Cardiac muscle cell (in vitro differentiated cells and primary cell): ENCODE results near the gene CHGA. TPM values are rescaled to one million over a fixed set of nuclear protein-coding genes. Genes with fewer than 3 reads are reported as not detected.

Experiments
- DNase-seq, 2 donors: peaks; one replicate each; pipeline versions ENCODE4 v3.0.0 to v3.0.0-alpha.2; 2010 to 2017; ENCODE audit warnings: low read depth in 1 of 2, low spot score in 1 of 2
- H3K27ac ChIP-seq: fragments of 200-600 bp; sonication (generic); 2 replicates; pipeline ENCODE4 v1.5.1; 2016
- H3K27me3 ChIP-seq: fragments of 200-600 bp; sonication (generic); 2 replicates; pipeline ENCODE4 v1.6.0; 2016; ENCODE audit warnings: control low read depth
- H3K36me3 ChIP-seq: fragments of 200-600 bp; sonication (generic); 2 replicates; pipeline ENCODE4 v1.5.1; 2016; ENCODE audit warnings: control low read depth
- H3K4me1 ChIP-seq: fragments of 200-600 bp; sonication (generic); 2 replicates; pipeline ENCODE4 v1.8.1; 2017; ENCODE audit warnings: low read depth, mild to moderate bottlenecking, mixed run types
- H3K4me3 ChIP-seq: fragments of 200-600 bp; sonication (generic); 2 replicates; pipeline ENCODE4 v1.5.1; 2016; ENCODE audit warnings: mild to moderate bottlenecking
- H3K9me3 ChIP-seq: fragments of 200-600 bp; sonication (generic); 2 replicates; pipeline ENCODE4 v1.5.1; 2017; ENCODE audit warnings: low read depth, mild to moderate bottlenecking, control low read depth
- polyA plus RNA-seq: library from polyadenylated mRNA; unstranded; fragments of >200 nt; fragmentation: Nextera tagmentation; extraction: Ambion mirVana; gene quantifications from 2 replicates; pipeline ENCODE4 v1.2.1, GENCODE V29; 2016
- total RNA-seq: library from RNA; depleted of rRNA; stranded (reverse); fragments of >200 nt; gene quantifications from 2 replicates; pipeline ENCODE4 v1.2.3, GENCODE V29; 2016
- TF ChIP-seq, protein P1 (sequence below): IDR thresholded peaks from 2 replicates; pipeline ENCODE4 v1.5.1; 2012; ENCODE audit warnings: low read depth, mild to moderate bottlenecking, low read length

Gene CHGA
- total and polyA plus RNA-seq, 2 experiments from 2014 or later = 0.73 TPM; not detected in 1

DNA sequence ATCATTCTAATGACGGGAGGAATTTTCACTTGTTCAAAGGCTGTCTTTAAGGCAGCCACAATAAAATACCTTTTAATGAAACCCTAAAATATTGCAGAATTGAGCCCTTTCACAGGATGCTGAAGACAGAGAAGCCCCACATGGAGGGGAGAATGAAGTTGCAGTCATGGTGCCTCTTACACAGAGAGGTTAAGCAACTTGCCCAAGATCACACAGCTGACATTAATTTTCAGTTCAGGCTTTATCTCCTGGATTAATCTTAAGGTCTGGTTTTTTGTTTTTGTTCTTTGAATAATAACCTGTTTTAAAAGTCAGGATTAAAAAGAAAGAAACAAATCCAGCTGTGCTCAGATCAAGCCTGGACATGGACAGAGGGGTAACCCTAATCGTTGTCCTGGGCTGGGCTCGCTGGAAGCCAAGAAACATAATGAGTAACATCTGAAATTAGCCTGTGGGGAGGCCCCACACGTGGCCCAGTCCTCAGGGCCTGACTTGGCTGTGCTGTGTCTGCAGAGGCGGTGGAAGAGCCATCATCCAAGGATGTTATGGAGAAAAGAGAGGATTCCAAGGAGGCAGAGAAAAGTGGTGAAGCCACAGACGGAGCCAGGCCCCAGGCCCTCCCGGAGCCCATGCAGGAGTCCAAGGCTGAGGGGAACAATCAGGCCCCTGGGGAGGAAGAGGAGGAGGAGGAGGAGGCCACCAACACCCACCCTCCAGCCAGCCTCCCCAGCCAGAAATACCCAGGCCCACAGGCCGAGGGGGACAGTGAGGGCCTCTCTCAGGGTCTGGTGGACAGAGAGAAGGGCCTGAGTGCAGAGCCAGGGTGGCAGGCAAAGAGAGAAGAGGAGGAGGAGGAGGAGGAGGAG lies 8.0 kb downstream of the CHGA start:
- Histone ChIP-seq H3K36me3 (no peaks in the 10 kb centered on the region), H3K9me3 (no peaks in the 10 kb centered on the region), H3K4me1 (no peaks in the 10 kb centered on the region), H3K4me3 (no peak overlapping the region), H3K27me3 (no peaks in the 10 kb centered on the region), H3K27ac (no peak overlapping the region)
- TF ChIP-seq, protein P1, sequence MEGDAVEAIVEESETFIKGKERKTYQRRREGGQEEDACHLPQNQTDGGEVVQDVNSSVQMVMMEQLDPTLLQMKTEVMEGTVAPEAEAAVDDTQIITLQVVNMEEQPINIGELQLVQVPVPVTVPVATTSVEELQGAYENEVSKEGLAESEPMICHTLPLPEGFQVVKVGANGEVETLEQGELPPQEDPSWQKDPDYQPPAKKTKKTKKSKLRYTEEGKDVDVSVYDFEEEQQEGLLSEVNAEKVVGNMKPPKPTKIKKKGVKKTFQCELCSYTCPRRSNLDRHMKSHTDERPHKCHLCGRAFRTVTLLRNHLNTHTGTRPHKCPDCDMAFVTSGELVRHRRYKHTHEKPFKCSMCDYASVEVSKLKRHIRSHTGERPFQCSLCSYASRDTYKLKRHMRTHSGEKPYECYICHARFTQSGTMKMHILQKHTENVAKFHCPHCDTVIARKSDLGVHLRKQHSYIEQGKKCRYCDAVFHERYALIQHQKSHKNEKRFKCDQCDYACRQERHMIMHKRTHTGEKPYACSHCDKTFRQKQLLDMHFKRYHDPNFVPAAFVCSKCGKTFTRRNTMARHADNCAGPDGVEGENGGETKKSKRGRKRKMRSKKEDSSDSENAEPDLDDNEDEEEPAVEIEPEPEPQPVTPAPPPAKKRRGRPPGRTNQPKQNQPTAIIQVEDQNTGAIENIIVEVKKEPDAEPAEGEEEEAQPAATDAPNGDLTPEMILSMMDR = no peak
- no peak for DNase-seq

DNA sequence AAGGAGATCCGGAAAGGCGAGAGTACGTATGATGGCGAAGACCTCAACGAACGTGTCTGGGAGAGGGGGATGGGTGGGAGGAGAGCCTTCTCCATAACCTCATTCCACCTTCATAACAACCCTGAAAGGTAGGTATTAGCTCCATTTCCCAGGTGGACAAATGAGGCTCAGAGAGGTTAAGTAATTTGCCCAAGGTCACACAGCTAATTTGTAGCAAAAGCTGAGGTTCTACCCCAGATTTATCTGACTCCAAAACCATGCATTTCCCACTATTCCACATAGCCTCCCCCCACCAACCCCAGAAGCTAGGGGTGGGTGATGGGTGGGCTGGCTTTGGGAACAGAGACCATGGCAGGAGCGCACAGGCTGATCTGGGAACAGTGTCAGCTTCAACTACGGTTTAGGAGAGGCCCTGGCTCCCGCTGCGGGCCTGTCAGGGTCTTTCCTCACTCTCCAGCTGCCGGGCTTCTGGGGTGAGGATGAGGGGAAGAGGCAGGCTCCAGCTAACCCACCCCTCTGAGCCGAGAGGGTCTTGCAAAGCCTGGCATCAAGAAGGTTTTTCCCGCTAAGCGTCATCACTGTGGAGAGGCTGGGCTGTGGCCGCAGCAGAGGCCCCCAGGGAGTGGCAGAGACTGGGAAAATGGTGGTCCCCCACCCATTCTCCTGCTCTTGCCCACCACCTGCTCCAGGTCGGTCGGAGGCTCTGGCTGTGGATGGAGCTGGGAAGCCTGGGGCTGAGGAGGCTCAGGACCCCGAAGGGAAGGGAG lies 8.9 kb downstream of the CHGA start:
- Histone ChIP-seq H3K4me1 (no peaks in the 10 kb centered on the region), H3K9me3 (no peaks in the 10 kb centered on the region), H3K27me3 (no peaks in the 10 kb centered on the region), H3K36me3 (no peaks in the 10 kb centered on the region), H3K27ac (no peak overlapping the region), H3K4me3 (no peak overlapping the region)
- DNase-seq = no peak
- TF ChIP-seq, protein P1 = no peak

DNA sequence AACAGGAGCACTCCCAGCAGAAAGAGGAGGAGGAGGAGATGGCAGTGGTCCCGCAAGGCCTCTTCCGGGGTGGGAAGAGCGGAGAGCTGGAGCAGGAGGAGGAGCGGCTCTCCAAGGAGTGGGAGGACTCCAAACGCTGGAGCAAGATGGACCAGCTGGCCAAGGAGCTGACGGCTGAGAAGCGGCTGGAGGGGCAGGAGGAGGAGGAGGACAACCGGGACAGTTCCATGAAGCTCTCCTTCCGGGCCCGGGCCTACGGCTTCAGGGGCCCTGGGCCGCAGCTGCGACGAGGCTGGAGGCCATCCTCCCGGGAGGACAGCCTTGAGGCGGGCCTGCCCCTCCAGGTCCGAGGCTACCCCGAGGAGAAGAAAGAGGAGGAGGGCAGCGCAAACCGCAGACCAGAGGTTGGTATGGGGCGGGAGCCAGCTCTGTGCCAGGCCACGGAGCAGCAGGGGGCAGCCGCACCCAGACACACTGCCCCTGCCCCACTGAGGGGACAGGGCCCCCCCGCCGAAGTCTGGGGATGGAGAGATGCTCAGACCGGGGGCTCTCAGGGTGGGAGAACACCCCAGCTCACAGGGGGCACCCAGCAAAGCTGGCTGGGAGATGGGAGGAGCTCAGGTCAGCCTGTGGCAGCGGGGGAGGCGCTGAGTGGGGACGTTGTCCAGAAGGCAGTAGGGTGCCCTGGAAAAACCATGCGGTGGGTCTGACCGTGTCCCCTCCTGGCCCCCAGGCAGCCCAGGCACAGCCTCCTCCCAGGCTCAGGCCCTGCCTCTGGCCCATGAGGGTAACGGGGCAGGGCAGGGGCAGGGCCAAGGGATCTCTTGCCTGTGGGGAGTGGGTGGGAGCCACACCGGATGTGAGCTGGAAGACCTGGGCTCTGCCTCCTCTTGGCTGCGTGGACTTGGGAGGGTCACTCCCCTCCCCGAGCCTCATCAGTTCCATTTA lies 9.8 kb downstream of the CHGA start:
- no peak for DNase-seq
- Histone ChIP-seq H3K27ac (no peak overlapping the region), H3K4me3 (no peak overlapping the region), H3K27me3 (no peaks in the 10 kb centered on the region), H3K36me3 (no peaks in the 10 kb centered on the region), H3K9me3 (no peaks in the 10 kb centered on the region), H3K4me1 (no peaks in the 10 kb centered on the region)
- TF ChIP-seq, protein P1 = no peak

DNA sequence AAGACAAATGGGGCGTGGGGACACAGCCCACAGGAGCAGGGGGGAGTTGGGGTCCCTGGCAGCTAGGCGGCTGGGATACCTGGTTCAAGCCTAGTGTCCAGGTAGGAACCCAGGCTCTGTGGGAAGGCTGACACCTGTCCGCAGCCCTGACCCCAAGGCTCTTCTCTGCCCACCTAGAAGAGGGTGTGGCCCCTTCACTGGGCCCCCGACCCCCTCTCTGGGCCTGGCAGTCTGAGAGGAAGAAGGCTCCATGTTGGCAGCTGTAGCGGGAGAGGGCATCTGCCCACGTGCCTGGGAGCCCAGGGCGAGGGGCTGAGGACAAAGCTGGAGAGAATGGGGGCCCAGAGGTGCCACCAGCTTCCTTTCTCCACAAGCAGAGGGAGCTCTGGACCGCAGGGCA lies 10.5 kb downstream of the CHGA start:
- Histone ChIP-seq H3K9me3 (no peaks in the 10 kb centered on the region), H3K4me3 (no peak overlapping the region), H3K27me3 (no peaks in the 10 kb centered on the region), H3K4me1 (no peaks in the 10 kb centered on the region), H3K27ac (no peak overlapping the region), H3K36me3 (no peaks in the 10 kb centered on the region)
- DNase-seq = no peak
- TF ChIP-seq, protein P1 = no peak
